ENCODE measurements around the gene MRM3. TPM values are rescaled to one million over a fixed set of nuclear protein-coding genes. Genes with fewer than 3 reads are reported as not detected.

The MRM3 gene
- total and polyA plus RNA-seq, 2 donors (not counting 1 experiment from before 2014, with no cell fraction given): 11.6 to 20.9 TPM

DNA sequence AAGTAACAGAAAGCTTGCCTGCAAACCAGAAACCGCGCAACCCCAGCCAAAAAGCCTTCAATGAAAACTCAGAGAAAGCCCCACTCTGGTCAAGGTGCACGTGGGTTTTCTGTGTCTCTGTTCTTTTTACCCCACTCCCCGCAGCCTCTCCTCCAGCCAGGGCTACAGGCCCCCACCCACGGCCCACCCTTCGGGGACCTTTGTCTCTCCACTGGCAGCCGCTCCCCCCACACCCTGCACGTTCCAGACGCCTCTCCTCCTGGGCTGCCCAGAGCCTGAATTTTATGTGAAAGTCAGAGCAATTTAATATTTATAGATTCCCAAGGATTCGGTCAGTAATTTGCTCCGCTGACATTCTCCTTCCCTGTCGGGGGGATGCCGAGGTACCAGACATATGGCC, 24.2 kb downstream of the MRM3 start:
- no peak overlapping the region for H3K4me3 Mint-ChIP-seq

DNA sequence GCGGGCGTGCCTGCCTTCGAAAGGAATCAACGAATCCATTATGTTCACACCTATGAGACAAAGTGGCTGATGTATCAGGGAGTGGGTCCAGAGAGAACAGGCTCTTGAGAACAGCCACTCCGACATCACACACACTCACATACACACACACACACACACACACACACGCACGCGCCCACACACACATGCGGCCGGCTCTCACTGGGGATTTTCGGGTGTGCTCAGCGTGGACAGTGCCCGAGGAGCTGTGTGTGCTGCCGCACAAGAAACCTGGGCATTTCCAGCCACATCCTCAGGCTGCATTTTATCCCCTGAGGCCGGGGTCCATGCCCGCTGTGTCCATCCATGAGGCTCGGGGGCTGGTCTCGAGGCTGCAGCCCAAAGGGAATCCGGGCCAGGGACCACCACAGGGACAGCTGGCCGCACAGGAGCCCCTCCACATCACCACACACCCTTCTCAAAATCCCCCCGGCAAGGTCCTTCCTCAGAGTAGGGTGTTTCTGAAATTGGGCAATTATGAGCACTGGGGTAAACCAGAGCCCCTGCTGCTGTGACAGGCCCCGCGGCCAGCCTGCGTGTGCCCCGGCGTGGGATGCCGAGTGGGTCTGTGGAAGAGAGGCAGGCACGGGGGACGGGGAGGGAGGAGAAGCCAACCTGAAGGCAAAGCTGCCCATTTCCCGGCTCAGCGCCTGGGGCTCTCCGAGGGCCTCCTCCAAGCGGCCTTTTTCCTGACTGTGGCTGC, 24.8 kb downstream of the MRM3 start:
- Histone ChIP-seq H2AFZ (ENCODE audit: insufficient read depth, low read depth, low read length, poor library complexity, severe bottlenecking) (no peak overlapping the region), H3K27ac (ENCODE audit: low read length in 2 of 2) (no peak overlapping the region), H3K79me2 (ENCODE audit: control insufficient read depth, insufficient read depth, low read length) (no peaks in the 10 kb centered on the region), H3K36me3 (replicated peaks in 1 of 2; ENCODE audit: control extremely low read depth in 1 of 2, control insufficient read depth in 1 of 2, extremely low read depth in 1 of 2, insufficient read depth in 2 of 2, low read length in 1 of 2) (no peaks in the 10 kb centered on the region), H4K20me1 (ENCODE audit: control insufficient read depth, insufficient read depth, low read length, poor library complexity, severe bottlenecking) (no peaks in the 10 kb centered on the region), H3K4me1 (ENCODE audit: control insufficient read depth in 2 of 2, insufficient read depth in 2 of 2, low read length in 2 of 2) (no peaks in the 10 kb centered on the region), H3K9me3 (ENCODE audit: control extremely low read depth in 1 of 3, control insufficient read depth in 2 of 3, insufficient read depth in 1 of 3, low read length in 2 of 3) (peaks cover 0 to 3% (median 0%) of the 10 kb centered on the region in 3 donors), H3K27me3 (replicated peaks in 1 of 4; ENCODE audit: control extremely low read depth in 1 of 4, control insufficient read depth in 3 of 4, insufficient read depth in 4 of 4, low read length in 3 of 4) (peaks cover 0 to 2% (median 0%) of the 10 kb centered on the region in 4 experiments), H3K9ac (ENCODE audit: low read length) (no peak overlapping the region), H3K4me2 (replicated peaks; ENCODE audit: low read depth, low read length, poor library complexity, severe bottlenecking) (no peak overlapping the region), H3K4me3 (ENCODE audit: control extremely low read depth in 1 of 5, extremely low read depth in 1 of 5, insufficient read depth in 1 of 5, low read depth in 2 of 5, low read length in 4 of 5) (no peak overlapping the region)
- H3K4me3 Mint-ChIP-seq: no peak overlapping the region
- CTCF ChIA-PET: no interaction called here
- ATAC-seq (ENCODE audit: low read depth) (no peak), DNase-seq (no peak)
- 87% methylated on average over 29 of the region's 33 CpGs for WGBS (ENCODE audit: insufficient coverage)
- TF ChIP-seq EZH2 (IDR thresholded peaks at IDR 0.05; ENCODE audit: borderline replicate concordance, insufficient read depth, low read depth, low read length, poor library complexity, severe bottlenecking): no peak
- TF ChIP-seq, protein P1, sequence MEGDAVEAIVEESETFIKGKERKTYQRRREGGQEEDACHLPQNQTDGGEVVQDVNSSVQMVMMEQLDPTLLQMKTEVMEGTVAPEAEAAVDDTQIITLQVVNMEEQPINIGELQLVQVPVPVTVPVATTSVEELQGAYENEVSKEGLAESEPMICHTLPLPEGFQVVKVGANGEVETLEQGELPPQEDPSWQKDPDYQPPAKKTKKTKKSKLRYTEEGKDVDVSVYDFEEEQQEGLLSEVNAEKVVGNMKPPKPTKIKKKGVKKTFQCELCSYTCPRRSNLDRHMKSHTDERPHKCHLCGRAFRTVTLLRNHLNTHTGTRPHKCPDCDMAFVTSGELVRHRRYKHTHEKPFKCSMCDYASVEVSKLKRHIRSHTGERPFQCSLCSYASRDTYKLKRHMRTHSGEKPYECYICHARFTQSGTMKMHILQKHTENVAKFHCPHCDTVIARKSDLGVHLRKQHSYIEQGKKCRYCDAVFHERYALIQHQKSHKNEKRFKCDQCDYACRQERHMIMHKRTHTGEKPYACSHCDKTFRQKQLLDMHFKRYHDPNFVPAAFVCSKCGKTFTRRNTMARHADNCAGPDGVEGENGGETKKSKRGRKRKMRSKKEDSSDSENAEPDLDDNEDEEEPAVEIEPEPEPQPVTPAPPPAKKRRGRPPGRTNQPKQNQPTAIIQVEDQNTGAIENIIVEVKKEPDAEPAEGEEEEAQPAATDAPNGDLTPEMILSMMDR (IDR thresholded peaks at IDR 0.05): no peak
- intact Hi-C loops (cut with micrococcal nuclease): no loop called here
- no peaks in the 10 kb centered on the region for H3K27me3 Mint-ChIP-seq
- no peaks in the 10 kb centered on the region for H3K9me3 Mint-ChIP-seq (ENCODE audit: insufficient read depth)
- POLR2A ChIA-PET: no interaction called here
- no peaks in the 10 kb centered on the region for H3K4me1 Mint-ChIP-seq
- no peak overlapping the region for H3K27ac Mint-ChIP-seq

More for the DNA sequence above, 24.2 kb downstream of the MRM3 start:
- no peaks in the 10 kb centered on the region for H3K79me2 ChIP-seq (ENCODE audit: control insufficient read depth, insufficient read depth, low read length)
- Mint-ChIP-seq H3K27ac (no peak overlapping the region), H3K9me3 (ENCODE audit: insufficient read depth) (no peaks in the 10 kb centered on the region), H3K4me1 (no peaks in the 10 kb centered on the region), H3K27me3 (no peaks in the 10 kb centered on the region)
- WGBS (ENCODE audit: insufficient coverage): 73% methylated on average over 2 of the region's 13 CpGs
- H3K4me2 ChIP-seq (replicated peaks; ENCODE audit: low read depth, low read length, poor library complexity, severe bottlenecking): no peak overlapping the region
- ChIA-PET CTCF (no interaction called here), POLR2A (no interaction called here)
- H4K20me1 ChIP-seq (ENCODE audit: control insufficient read depth, insufficient read depth, low read length, poor library complexity, severe bottlenecking): no peaks in the 10 kb centered on the region
- no peak overlapping the region for H3K9ac ChIP-seq (ENCODE audit: low read length)
- peaks cover 0 to 3% (median 0%) of the 10 kb centered on the region in 3 donors for H3K9me3 ChIP-seq (ENCODE audit: control extremely low read depth in 1 of 3, control insufficient read depth in 2 of 3, insufficient read depth in 1 of 3, low read length in 2 of 3)
- ATAC-seq (ENCODE audit: low read depth) (no peak), DNase-seq (no peak)
- H2AFZ ChIP-seq (ENCODE audit: insufficient read depth, low read depth, low read length, poor library complexity, severe bottlenecking): no peak overlapping the region
- H3K27ac ChIP-seq (ENCODE audit: low read length in 2 of 2): no peak overlapping the region
- TF ChIP-seq, protein P1 (IDR thresholded peaks at IDR 0.05): no peak
- TF ChIP-seq EZH2 (IDR thresholded peaks at IDR 0.05; ENCODE audit: borderline replicate concordance, insufficient read depth, low read depth, low read length, poor library complexity, severe bottlenecking): no peak
- H3K27me3 ChIP-seq (replicated peaks in 1 of 4; ENCODE audit: control extremely low read depth in 1 of 4, control insufficient read depth in 3 of 4, insufficient read depth in 4 of 4, low read length in 3 of 4): peaks cover 0 to 2% (median 0%) of the 10 kb centered on the region in 4 experiments
- no peaks in the 10 kb centered on the region for H3K36me3 ChIP-seq (replicated peaks in 1 of 2; ENCODE audit: control extremely low read depth in 1 of 2, control insufficient read depth in 1 of 2, extremely low read depth in 1 of 2, insufficient read depth in 2 of 2, low read length in 1 of 2)
- no peaks in the 10 kb centered on the region for H3K4me1 ChIP-seq (ENCODE audit: control insufficient read depth in 2 of 2, insufficient read depth in 2 of 2, low read length in 2 of 2)
- no peak overlapping the region for H3K4me3 ChIP-seq (ENCODE audit: control extremely low read depth in 1 of 5, extremely low read depth in 1 of 5, insufficient read depth in 1 of 5, low read depth in 2 of 5, low read length in 4 of 5)
- intact Hi-C loops (cut with micrococcal nuclease): no loop called here

Data from B cell (primary cell).